HG03103 (cell line): ENCODE results near the gene CABCOCO1.
A peak's percentile ranks its signal among the peaks of the same experiment; 100 is the strongest.
"Not testable (repeated sequence)": the region's sequence is repeated elsewhere in the genome, so short reads cannot be mapped to it uniquely, and the experiment has no call there.

Experiments
- ATAC-seq: cut with Tn5 transposase; IDR thresholded peaks from one replicate; pipeline ENCODE4 v1.9.1; 2021; ENCODE audit warnings: low read depth; ENCODE audit not compliant: unreplicated experiment

The CABCOCO1 gene

GRCh38 chr10:61705022-61705613, 42.4 kb downstream of the CABCOCO1 start:
- ATAC-seq, result no peak

- no peak for ATAC-seq
Measured at GRCh38 chr10:61708846-61709245, 46.1 kb downstream of the CABCOCO1 start.

DNA sequence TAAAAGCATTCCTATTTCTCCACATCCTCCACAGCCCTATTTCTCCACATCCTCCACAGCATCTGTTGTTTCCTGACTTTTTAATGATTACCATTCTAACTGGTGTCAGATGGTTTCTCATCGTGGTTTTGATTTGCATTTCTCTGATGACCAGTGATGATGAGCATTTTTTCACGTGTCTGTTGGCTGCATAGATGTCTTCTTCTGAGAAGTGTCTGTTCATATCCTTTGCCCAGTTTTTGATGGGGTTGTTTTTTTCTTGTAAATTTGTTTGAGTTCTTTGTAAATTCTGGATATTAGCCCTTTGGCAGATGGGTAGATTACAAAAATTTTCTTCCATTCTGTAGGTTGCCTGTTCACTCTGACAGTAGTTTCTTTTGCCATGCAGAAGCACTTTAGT, 49.4 kb downstream of the CABCOCO1 start:
- ATAC-seq, result not testable (repeated sequence)

- not testable (repeated sequence) for ATAC-seq
Measured at GRCh38 chr10:61719475-61719874, 56.7 kb downstream of the CABCOCO1 start.

DNA sequence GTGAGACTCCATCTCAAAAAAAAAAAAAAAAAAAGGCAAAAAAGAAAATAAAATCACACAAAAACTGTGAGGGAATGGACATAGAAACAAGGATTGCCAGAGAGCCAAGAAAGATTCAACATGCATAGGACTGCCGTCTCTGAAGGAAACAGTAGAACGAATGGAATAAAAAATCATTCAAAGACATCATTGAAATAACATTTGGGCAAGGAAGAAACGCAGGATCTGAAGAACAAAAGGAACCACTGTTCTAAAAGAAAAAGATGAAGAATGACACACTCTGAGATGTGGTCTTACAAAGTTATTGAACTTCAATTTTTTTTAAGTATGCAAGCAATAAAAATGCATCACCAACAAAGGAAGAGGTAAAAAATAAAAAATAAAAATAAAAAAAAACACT, 57.2 kb downstream of the CABCOCO1 start:
- no peak for ATAC-seq

DNA sequence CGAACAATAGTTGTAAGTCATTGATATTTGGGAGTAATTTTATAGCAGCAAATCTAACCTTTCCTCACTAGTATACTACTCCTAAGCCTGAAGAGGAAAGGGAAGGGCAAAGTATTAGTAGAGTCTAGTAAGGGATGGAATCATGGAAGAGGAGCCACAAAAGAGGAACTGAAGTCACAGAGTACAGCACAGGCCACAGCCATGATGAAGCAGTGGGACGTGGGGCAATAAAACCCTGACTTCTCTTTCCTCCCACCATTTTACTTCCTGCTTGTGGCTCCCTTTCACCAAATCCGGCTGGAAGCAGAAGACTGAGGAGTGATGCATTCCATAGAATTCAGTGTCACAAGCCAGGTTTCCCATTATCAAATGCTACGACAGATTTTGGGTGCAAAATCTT, 58.7 kb downstream of the CABCOCO1 start:
- ATAC-seq, result no peak

DNA sequence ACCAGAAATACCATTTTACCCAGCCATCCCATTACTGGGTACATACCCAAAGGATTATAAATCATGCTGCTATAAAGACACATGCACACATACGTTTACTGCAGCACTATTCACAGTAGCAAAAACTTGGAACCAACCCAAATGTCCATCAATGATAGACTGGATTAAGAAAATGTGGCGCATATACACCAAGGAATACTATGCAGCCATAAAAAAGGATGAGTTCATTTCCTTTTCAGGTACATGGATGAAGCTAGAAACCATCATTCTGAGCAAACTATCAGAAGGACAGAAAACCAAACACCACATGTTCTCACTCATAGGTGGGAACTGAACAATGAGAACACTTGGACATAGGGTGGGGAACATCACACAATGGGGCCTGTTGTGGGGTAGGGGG, 62.5 kb downstream of the CABCOCO1 start:
- ATAC-seq, result not testable (repeated sequence)

GRCh38 chr10:61729596-61729995, 66.9 kb downstream of the CABCOCO1 start:
- no peak for ATAC-seq

- no peak for ATAC-seq
Measured at GRCh38 chr10:61730671-61731070, 67.9 kb downstream of the CABCOCO1 start.

DNA sequence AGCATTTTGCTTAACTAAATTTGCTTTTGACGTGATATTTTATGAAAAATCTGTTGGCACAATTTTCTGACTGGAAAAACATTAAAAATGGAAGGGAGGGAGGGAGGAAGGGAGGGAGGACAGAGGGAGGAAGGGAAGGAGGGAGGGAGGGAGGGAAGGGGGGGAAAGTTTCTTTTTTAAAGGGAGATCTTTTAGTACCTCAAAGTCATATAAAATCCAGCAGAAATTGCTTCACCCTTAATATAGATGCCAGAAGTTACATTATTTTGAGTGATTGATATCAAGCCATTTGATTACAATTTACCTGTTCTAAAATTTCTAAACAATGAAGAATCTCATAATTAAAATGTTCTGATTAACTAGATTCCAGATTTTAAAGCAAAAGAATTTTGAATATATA, 68.9 kb downstream of the CABCOCO1 start:
- no peak for ATAC-seq

DNA sequence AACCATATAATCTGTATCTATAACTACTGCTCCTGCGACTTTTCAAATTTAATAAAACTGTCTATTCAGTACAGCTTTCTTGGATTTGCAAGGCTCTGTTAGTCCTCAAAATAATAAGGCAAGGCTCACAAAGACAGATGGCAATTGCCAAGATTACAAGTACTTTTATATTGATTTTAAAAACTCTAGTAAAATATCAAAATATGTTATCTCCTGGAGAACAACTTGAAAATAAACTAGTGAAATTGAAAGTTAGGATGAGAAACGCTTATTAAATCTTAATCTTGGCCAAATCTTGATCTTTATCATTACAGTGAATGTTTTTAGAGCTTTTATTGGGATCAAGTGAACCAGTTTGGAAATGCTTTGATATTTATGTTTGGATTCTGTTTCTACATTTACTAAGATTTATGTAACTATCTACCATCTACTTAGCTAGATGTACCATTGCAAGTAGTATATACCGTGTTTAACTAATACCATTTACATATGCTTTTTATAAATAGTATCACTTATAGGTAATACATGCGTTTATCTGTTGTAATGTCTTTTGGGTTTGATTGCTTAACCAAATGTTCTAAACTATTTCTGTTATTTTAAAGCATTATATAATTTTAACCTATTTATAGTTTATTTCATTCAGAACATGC, 70.0 kb downstream of the CABCOCO1 start:
- ATAC-seq, result no peak

GRCh38 chr10:61733358-61733940, 70.7 kb downstream of the CABCOCO1 start:
- ATAC-seq, result no peak

- ATAC-seq, result no peak
Measured at GRCh38 chr10:61735882-61736281, 73.2 kb downstream of the CABCOCO1 start.

- ATAC-seq, result not testable (repeated sequence)
Measured at GRCh38 chr10:61737455-61737854, 74.7 kb downstream of the CABCOCO1 start.

GRCh38 chr10:61742812-61743211, 80.1 kb downstream of the CABCOCO1 start:
- no peak for ATAC-seq

- ATAC-seq, result no peak
Measured at GRCh38 chr10:61744469-61744868, 81.7 kb downstream of the CABCOCO1 start.

GRCh38 chr10:61746377-61746776, 83.6 kb downstream of the CABCOCO1 start:
- ATAC-seq, result no peak

GRCh38 chr10:61747307-61747706, 84.6 kb downstream of the CABCOCO1 start:
- ATAC-seq, result no peak

DNA sequence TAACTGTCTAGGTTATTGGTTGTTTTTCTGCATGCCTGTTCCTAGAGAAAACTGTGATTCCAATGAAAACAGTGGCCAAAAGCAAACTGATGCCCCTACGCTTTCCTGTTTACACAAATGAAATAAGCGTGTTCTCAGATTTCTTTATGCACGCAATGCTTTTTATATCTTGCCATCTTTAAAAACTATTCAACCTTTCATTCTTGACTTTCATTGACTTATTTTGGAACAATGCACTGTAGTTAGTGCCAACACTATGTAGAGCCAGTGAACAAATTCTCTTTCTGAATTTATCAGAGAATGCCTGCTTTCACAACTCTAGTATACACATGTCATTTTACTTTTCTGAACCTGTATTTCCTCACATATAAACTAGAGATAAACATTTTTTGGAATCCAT, 86.6 kb downstream of the CABCOCO1 start:
- ATAC-seq, result no peak

DNA sequence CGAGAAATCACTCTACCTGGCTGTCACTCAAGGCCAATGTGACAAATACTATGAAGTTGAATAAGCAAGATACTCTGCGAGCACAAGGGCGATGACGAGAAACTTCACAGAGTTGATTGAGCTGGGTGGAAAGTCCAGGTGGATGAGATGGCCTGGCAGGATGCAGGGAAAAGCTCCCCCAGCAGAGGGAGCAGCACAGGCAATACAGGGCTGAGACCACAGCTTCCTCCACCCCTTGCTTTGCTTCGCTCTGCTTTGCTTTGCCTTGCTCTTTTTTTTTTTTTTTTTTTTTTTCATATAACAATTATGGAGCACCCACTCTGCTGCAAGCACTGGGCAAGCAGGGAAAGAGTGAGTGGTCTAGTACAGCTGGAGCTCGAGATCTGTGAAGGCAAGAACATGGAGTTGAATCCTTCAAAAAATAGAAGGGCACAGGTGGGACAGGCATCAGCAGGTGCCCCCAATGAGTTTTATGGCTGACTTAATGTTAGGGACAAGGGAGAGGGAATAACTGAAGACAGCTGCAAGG, 88.3 kb downstream of the CABCOCO1 start:
- peak; percentile 90 for ATAC-seq

DNA sequence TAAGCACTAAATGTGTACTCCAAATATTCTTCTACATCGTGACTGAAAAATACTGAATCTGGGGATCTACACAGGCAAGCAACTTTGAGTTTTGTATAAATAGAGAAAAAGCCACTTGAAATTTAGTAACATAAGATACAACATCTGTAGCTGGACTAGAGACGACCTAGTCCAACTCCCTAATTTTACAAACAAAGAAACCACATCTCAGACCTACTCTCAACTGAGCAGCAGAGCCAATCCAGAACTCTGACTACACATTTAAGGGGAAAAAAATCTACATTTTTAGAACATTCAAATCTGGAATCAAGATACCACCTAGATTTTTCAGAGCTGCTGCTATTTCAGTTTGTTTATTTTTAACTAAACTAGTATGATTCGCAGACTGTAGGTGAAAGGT, 88.9 kb downstream of the CABCOCO1 start:
- ATAC-seq, result no peak
